A673 (cell line): Measurements from ENCODE around the gene TMEM126B. TPM values are rescaled to one million over a fixed set of nuclear protein-coding genes. Genes with fewer than 3 reads are reported as not detected.

ENCODE experiments used
- BruUV-seq: library from RNA; stranded (reverse); fragments of 400-500 nt; replicated peaks from 2 replicates; lab custom pipeline; 2021; lab: Mats Ljungman, UMichigan
- CTCF ChIA-PET: fragments of 300-600 bp; sonication (Branson Sonifier 250); formaldehyde crosslinking; loops from one replicate; lab custom pipeline; 2022; ENCODE audit warnings: antibody characterized with exemption; lab: Charles Lee
- POLR2A ChIA-PET: fragments of 300-600 bp; sonication (Branson Sonifier 250); formaldehyde crosslinking; loops from one replicate; lab custom pipeline; 2022; ENCODE audit warnings: antibody characterized with exemption; ENCODE audit not compliant: low non-redundant PET; lab: Charles Lee
- DNase-seq: peaks from one replicate; pipeline ENCODE4 v3.0.0-alpha.2; 2015; ENCODE audit warnings: low spot score
- H3K27ac ChIP-seq: fragments of 200-600 bp; sonication (generic); 2 replicates; pipeline ENCODE4 v1.5.1; 2016; ENCODE audit warnings: mixed run types, low read depth, mild to moderate bottlenecking, mixed read lengths, antibody characterized with exemption, low read length; ENCODE audit not compliant: poor library complexity, severe bottlenecking
- H3K27me3 ChIP-seq: fragments of 200-600 bp; sonication (generic); replicated peaks from 2 replicates; pipeline ENCODE4 v1.6.1; 2017; ENCODE audit warnings: mixed run types, low read depth, mild to moderate bottlenecking, mixed read lengths, antibody characterized with exemption, low read length; ENCODE audit not compliant: insufficient read depth, poor library complexity
- H3K36me3 ChIP-seq: fragments of 200-600 bp; sonication (generic); 2 replicates; pipeline ENCODE4 v1.6.1; 2016; ENCODE audit warnings: mixed run types, mild to moderate bottlenecking, mixed read lengths, antibody characterized with exemption, low read length; ENCODE audit not compliant: insufficient read depth, poor library complexity, severe bottlenecking
- H3K4me1 ChIP-seq: fragments of 200-600 bp; sonication (generic); 2 replicates; pipeline ENCODE4 v1.6.1; 2017; ENCODE audit warnings: mixed run types, mild to moderate bottlenecking, mixed read lengths, antibody characterized with exemption, low read length; ENCODE audit not compliant: insufficient read depth, poor library complexity, severe bottlenecking
- H3K4me3 ChIP-seq: fragments of 200-600 bp; sonication (generic); 2 replicates; pipeline ENCODE4 v1.5.1; 2016; ENCODE audit warnings: low read depth, mixed run types, mild to moderate bottlenecking, mixed read lengths, low read length; ENCODE audit not compliant: poor library complexity, severe bottlenecking
- H3K9me3 ChIP-seq: fragments of 200-600 bp; sonication (generic); 2 replicates; pipeline ENCODE4 v1.6.1; 2016; ENCODE audit warnings: mixed run types, low read depth, mild to moderate bottlenecking, mixed read lengths, antibody characterized with exemption, low read length; ENCODE audit not compliant: poor library complexity, severe bottlenecking
- CTCF ChIP-seq: fragments of 300-800, 200-600 bp; sonication (generic); conservative IDR thresholded peaks from 2 replicates; pipeline ENCODE4 v1.5.1; 2017; ENCODE audit warnings: low read depth, mild to moderate bottlenecking, antibody characterized with exemption, low read length, moderate library complexity, mixed read lengths
- EZH2 ChIP-seq: fragments of 200-600 bp; sonication (generic); IDR thresholded peaks from 2 replicates; pipeline ENCODE4 v1.6.1; 2017; ENCODE audit warnings: borderline replicate concordance, low read depth, mild to moderate bottlenecking, mixed read lengths, antibody characterized with exemption, low read length; ENCODE audit not compliant: poor library complexity, severe bottlenecking
- intact Hi-C: fragments of 100-400 bp; cut with micrococcal nuclease; formaldehyde crosslinking; loops from one replicate; pipeline ENCODE4 v1.10.0; 2022; ENCODE audit not compliant: unreplicated experiment
- total RNA-seq: library from RNA; stranded (reverse); gene quantifications from 2 replicates; pipeline ENCODE4 v1.2.3, GENCODE V29; 2021

The TMEM126B gene
- total RNA-seq, 1 experiment from 2014 or later = 80.5 TPM

GRCh38 chr11:85663080-85663752, 34.8 kb downstream of the TMEM126B start:
- Histone ChIP-seq H3K4me1 (peaks cover 40% of the 10 kb centered on the region), H3K4me3 (peak overlapping the region; percentile 87), H3K36me3 (peaks cover 56% of the 10 kb centered on the region), H3K27me3 (peaks cover 3% of the 10 kb centered on the region), H3K27ac (peak overlapping the region; percentile 97), H3K9me3 (no peaks in the 10 kb centered on the region)
- DNase-seq = peak; percentile 24
- POLR2A ChIA-PET = no interaction called here
- intact Hi-C loops = loop anchor here (5.0 kb wide), 1 partner anchor 66 kb away; no protein-coding TSS in a partner anchor
- CTCF ChIA-PET = no interaction called here
- TSS peak; percentile 35 for BruUV-seq
- no peak for TF ChIP-seq CTCF
- TF ChIP-seq EZH2 = no peak

GRCh38 chr11:85663753-85664614, 35.6 kb downstream of the TMEM126B start:
- peak; percentile 89 for DNase-seq
- Histone ChIP-seq H3K27ac (peak overlapping the region; percentile 97), H3K4me1 (peaks cover 32% of the 10 kb centered on the region), H3K36me3 (peaks cover 48% of the 10 kb centered on the region), H3K9me3 (no peaks in the 10 kb centered on the region), H3K4me3 (peak overlapping the region; percentile 87), H3K27me3 (peaks cover 4% of the 10 kb centered on the region)
- POLR2A ChIA-PET = no interaction called here
- CTCF ChIA-PET = no interaction called here
- no TSS peak for BruUV-seq
- intact Hi-C loops = loop anchor here (5.0 kb wide), 1 partner anchor 67 kb away; no protein-coding TSS in a partner anchor
- TF ChIP-seq CTCF (peak; percentile 68), EZH2 (no peak)

- DNase-seq = peak; percentile 98
- peaks cover 24% of the 10 kb centered on the region for H3K4me1 ChIP-seq
- H3K27me3 ChIP-seq = peaks cover 4% of the 10 kb centered on the region
- intact Hi-C loops = loop anchor here (1.0 to 5.0 kb wide), 2 partner anchors 37 to 68 kb away; partner anchors contain the start of gene TMEM126B
- CTCF ChIA-PET = no interaction called here
- H3K36me3 ChIP-seq = peaks cover 40% of the 10 kb centered on the region
- POLR2A ChIA-PET = interaction anchor here (0.7 to 0.8 kb wide), 2 partner anchors 36 to 248 kb away, joined by 3 read pairs; partner anchors contain the start of gene TMEM126B
- TSS peak; percentile 80 for BruUV-seq
- H3K27ac ChIP-seq = peak within 1 kb of the TSS; percentile 97
- no peak for TF ChIP-seq EZH2
- TF ChIP-seq CTCF = no peak
- H3K4me3 ChIP-seq = peak within 1 kb of the TSS; percentile 87
- no peaks in the 10 kb centered on the region for H3K9me3 ChIP-seq
Observed at GRCh38 chr11:85664615-85665481, 36.5 kb downstream of the TMEM126B start, which contains the start of gene CREBZF. Gene CREBZF, minus strand, starts transcription at chr11:85665129. Its CDS starts 254 bp downstream, at chr11:85664875.
